ENCODE data around the gene SLC24A3.
"Not testable (repeated sequence)": the region's sequence is repeated elsewhere in the genome, so short reads cannot be mapped to it uniquely, and the experiment has no call there.

Gene SLC24A3

DNA sequence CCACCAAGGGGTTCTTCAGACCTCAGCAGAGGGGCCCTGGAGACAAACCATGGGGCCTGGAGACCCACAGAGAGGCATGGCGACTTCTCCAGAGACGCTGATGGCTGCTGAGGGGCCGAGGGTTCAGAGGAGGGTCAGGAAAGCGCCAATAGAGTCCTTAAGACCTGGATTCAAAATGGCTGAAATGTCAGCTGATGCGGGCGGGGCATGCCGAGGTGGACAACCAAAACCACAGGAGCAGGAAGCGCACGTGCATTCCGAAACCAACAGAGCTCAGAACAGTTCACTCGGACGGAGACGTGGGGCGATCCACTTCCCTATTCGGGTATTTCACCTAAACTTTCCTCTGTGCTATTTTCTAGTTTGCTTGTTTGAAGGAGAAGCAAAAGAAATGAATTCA is 445.7 kb downstream of the SLC24A3 start:
- DNase-seq: no peak

DNA sequence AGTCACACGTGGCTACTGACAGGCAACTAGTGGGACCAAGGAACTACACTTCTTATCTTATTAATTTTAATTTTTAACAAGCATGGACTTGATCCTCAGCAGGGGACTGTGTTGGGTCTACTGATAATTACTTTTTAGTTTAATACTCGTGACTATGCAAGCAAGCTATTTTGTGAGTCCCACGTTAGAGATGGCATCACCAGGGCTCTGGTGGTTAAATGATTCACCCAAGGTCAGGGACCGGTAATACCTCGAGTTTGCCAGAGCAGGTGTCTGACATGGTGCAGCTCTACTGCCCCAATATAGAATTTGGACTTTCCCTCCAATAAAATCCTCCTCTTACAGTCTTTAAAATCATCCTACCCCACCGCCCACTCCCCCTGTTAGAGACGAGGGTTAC is 447.0 kb downstream of the SLC24A3 start:
- no peak for DNase-seq

DNA sequence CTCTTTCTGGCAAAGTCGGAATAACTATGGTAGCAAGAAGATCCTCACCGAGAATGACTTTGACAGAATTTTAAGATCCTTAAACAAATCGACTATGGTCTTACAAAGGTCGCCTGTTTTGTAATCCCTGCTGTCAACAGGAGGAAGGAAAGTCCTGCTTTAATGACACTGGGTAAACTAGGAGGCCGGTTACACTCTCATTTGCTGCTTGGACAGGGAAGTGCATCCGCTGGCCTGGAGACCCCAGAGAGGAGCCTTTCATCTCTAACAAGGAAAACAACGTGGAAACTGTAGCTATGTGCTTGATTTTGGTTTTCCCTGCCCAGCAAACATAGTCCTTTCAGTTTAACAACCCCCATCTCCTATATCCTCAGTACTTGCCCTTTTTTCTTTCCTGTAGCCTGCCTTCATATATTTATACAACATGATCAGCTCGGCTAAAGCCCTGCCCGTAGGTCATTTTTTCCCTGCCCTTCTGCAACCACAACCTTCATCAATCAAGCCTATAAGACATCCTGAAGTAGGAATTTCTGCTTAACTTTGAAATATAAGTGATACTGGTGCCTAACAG is 448.5 kb downstream of the SLC24A3 start:
- DNase-seq: no peak

DNA sequence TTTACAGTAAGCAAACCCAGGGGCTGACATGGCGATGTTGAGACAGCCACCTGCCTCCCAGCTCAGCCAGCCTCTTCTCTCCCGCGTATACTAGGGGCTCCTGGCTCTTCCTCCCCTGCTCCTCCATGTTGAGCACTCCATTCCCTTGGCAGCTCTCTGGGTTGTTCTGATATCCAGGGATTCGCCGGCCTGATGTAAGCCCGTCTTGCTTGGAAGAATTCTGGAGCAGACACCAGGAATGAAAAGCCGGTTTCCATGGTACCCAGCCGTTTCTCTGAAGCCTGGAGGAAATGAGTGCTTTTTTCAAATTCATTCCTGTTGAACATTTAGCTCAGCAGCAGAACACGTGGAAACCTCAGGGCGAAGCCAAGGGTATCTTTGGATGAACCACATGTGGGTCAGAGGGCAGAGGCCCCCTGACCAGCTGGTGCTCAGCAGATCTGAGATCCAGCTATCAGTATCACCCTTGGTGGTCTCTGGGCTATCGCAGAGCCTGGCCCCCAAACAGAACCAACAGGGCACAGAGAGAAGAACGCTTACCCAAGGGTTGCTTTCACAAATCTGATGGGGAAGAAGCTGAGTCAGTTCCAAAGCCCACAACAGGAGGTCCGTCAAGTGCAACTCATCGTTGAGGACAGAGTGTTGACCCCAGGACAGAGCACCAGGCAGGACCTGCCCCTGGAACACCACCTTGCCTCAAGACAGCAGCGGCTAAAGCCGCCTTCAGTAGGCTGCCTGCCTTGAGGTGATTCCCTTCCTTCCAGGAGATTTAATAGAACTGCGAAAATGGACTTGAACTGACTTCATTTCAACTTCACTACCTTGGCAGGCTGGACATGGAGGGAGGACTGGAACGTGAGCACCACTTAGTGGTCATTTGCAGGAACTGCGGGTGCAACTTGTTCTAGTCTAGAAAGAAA is 449.5 kb downstream of the SLC24A3 start:
- peak; percentile 34 to 57 for DNase-seq

DNA sequence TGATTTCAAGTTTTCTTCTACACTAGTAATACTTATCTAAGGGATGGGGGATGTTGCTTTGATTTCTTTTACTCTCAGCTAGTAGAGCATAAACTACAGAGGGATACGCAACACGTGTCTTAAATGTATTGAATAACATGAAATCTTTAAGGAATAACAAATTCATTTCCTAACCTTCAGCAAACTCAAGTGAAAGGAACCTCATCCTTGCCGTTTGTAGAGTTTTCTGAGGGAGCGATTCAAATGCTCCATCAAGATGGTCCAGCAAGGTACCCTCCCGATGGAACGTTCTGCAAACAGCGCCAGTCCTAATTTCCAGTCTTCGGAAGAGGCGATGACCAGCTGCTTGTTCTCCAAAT is 450.2 kb downstream of the SLC24A3 start:
- DNase-seq: no peak

DNA sequence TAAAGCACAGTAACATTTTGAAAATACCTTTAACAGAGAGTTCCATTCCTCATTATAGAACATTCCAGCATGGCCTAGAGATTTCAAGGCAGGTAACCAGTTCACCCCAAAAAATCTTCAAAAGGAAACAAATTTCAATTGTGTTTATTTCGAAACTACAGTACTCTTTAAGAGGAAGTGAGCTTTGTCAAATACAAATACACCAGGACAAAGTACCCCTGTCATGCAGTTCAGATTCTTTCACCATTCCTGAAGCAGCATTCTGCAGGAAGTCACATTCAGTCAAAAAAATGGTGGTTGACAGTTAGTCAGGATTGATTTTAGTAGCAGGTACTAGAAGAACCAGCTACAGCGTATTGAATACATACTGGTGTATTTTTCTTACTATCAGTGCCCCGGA is 456.0 kb downstream of the SLC24A3 start:
- DNase-seq: no peak

DNA sequence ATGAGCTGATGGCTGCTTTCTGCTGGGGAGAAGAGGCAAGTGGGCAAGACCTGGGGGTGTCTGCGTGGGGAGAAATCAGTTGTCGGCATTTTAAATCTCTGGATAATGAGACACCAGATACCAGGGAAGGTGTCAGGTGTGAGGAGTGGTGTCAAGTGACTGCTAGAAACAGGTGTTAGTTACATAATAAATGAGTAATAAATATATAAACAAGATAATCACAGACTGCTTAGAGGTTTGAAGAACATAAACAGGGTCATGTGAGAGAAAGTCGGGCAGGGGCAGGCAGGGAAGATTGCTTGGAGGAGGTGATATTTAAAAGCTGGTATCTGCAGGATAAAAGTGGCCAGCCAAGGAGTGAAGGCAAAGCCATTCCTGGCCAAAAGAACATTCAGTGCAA is 458.4 kb downstream of the SLC24A3 start:
- no peak for DNase-seq

DNA sequence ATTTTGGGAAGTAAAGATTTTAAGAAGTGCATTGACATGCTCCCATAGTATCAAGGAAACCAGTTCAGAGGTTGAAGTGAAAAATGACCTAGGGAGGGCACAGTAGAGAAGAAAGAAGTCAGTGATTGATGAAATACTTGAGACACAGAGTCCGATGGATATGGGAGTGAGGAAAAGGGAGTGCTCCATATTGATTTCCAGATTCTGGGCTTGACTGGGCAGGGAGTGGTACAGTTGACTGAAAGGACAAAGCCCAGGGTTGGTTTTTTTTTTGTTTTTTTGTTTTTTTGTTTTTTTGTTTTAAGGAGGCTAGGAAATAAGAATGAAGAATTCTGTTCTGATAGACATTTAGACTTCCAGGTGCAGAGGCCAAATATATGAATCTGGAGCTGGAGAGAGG is 458.9 kb downstream of the SLC24A3 start:
- DNase-seq: no peak

DNA sequence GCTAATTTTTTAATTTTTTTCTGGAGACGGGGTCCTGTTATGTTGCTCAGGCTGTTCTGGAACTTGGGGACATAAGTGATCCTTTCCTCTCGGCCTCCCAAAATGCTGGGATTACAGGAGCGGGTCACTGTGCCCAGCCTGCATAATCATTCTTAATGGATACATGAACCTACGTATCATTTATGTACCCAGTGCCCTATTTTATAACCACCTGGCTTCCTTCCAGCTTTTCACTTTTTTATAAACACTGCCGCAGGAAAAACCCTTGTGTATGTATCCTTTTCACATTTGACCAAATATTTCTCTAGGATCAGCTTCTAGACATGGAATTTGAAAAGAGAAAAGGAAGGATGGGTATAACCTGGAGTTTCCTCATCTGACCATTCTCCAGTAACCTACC is 460.1 kb downstream of the SLC24A3 start:
- no peak for DNase-seq

DNA sequence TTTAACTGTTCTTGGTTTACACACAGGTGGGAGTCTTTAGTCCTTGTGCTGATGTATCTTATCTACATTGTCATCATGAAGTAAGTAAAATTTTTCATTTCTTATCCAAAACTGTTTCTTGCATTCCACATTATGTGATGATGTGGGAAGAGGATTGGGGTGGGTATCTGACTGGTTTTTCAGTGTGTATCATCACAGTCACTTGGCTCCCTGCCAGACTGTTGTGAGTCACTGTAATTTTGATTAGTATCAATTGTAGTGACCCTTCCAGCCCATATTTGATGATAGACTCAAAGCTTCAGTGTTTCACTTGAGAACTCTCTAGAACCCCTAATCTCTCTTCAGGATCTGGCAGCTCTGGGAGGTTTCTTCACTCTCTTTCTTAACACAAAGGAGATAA is 461.1 kb downstream of the SLC24A3 start:
- DNase-seq: no peak

DNA sequence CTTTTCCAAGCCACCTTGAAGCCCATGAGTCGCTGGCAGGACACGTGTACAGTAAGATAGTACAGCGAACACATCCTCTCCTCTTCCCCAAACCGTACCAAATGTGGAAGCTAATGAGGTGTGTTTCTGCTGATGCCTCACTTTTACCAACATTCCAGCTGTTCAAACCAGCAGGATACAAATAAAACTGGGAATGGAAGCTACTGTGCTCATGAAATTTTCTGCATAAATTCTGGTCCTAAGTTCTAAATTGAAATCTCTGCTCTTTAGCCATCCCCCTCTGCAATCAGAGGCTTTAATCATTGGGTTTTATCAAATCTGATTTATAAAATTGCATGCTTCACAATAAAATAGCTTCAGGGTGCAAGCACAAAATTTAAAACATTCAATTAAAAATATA is 463.8 kb downstream of the SLC24A3 start:
- no peak for DNase-seq

DNA sequence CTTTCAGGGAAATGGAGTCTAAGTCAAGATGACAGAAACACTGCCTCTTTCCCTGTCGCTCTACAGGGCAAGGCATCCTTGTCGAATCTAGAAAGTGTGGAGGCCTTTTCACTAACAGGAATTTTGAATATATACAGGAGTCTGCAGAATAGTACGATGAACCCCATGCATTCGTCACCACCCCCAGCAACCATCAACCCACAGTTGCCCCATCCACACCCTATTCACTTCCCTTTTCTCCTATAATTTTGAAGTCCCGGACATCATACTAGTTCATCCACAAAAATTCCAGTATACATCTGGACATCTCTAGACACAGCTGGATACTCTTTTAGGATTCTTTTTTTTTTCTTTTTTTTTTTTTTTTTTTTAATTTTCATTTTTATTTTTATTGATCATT is 464.9 kb downstream of the SLC24A3 start:
- DNase-seq: no peak

DNA sequence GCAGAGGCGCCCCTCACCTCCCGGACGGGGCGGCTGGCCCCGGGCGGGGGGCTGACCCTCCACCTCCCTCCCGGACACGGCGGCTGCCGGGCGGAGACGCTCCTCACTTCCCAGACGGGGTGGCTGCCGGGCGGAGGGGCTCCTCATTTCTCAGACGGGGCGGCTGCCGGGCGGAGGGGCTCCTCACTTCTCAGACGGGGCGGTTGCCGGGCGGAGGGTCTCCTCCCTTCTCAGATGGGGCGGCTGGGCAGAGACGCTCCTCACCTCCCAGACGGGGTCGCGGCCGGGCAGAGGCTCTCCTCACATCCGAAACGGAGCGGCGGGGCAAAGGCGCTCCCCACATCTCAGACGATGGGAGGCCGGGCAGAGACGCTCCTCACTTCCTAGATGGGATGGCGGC is 466.1 kb downstream of the SLC24A3 start:
- not testable (repeated sequence) for DNase-seq

DNA sequence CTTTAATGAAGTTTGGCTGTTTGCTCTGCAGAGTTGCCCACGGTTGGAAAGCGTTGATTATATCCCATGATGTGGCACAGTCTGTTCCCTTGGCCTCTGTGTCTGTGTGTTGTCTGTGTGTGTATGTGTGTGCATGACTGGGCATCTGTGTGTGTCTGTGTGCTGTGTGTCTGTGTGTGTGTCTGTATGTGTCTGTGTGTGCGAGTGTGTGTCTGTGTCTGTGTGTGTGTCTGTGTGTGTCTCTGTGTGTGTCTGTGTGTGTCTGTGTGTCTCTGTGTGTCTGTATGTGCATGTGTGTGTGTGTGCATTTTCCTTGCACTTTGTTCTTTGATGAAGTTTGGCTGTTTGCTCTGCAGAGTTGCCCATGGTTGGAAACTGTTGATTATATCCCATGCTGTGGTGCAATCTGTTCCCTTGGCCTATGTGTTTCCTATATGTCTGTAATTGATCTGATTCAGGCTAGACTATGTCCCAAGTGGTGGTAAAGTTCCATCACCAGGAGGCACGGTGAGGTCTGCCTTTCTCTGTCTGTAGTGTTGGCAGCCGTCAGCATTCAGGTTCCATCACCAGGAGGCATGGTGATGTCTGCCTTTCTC is 467.6 kb downstream of the SLC24A3 start:
- DNase-seq: no peak

DNA sequence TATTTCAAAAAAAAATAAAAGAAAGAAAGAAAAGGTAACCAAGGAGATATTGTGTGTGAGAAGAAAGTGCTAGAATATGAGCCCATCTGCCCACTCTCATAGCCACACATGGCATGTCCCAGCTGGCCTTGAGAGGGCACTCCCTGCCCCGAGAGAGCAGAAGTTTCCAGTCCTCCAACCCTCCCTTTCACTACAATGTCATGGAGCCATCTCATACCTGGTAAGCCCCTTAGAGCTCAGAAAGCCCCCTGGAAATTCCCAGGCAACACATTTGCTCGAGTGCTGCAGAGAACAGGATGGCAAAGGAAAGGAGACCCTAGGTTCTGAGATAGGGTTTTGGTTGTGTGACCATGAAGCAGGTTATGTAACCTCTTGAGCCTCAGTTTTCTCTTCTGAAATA is 469.8 kb downstream of the SLC24A3 start:
- no peak for DNase-seq

DNA sequence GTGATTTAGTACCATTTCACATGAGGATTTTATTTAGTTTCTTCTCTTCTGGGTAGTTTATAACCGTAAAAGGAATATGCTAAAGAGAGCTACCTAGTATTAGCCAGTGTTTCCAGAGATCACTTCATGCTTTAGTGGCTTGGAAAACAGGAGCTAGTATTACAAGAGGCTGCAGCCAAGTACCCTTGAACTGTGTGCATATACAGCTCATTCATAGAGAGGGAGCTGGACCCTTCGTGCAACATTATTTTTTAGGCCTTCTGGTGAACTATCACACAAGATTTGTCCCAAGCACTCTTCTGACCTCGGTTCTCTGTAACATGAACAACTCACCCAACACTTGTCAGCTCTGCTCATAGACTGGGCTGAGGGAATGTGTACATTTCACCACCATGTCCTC is 470.7 kb downstream of the SLC24A3 start:
- DNase-seq: no peak

DNA sequence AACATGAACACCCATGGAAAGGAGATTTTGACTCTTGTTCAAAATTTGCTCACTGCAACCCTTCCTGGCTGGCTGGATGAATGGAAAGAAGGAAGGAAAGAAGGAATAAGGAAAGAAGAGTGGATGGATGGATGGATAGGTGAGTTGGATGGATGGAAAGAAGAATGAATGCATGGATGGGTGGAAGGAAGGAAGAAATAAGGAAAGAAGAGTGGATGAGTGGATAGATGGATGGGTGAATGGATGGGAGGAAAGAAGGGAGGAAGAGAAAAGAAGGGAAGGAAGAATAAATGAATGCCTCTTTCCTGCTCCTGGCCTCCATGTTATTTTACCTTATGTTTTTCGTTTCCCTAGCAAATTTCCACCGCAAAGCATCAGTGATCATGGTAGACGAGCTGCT is 471.4 kb downstream of the SLC24A3 start:
- DNase-seq: no peak

DNA sequence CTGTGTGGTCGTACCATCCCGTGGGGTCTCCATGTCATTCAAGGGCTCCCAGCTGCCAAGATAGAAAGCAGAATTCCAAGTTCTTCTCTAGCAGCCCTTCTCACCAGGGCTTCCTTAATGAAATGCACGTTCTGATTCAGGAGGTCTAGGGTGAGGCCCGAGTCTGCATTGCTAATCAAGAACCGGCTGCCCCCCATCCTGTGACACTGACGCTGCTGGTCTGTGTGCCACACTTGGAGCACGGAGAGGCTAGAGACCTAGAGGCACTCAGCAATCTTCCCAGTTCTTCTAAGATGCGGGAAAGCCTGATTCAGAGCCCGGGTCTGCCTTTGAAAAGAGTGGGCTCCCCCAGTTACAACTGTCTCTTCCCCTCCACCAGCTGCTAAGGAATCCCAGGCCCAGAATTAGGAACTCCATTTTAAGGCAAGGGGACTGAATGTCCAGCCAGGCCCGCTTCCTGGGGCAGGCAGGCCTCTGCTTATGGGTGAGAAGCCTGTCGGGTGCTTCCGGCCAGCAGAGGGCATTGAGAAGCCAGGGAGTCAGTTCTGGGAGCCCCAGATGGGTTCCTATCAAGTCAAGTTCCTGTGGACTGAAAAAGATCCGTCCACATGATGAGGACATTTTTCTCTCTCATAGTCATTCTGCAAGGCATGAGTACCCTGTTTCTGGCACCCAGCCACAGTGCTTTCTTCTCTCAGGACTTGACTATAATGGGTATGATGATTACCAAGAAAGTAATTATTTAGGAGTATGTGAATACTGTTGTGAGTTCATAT is 475.8 kb downstream of the SLC24A3 start:
- no peak for DNase-seq

DNA sequence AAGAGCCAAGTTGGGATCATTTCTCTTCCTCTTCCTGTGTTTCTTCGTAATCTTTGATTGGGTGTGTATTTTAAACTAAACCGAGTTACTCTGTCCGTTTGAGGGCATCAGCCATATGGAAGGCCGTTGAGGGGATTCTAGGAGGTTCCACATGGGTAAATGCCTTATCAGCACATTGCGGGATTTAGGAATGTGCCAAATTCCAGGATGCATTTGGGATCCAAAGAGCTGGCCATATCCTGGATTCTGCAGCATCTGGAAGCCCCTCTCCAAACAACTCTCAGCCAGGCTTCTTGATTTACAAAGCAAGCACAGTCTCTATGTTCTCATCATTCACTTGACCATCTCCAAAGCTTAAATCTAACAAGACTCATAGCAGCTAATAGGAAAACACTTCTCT is 478.0 kb downstream of the SLC24A3 start:
- no peak for DNase-seq

DNA sequence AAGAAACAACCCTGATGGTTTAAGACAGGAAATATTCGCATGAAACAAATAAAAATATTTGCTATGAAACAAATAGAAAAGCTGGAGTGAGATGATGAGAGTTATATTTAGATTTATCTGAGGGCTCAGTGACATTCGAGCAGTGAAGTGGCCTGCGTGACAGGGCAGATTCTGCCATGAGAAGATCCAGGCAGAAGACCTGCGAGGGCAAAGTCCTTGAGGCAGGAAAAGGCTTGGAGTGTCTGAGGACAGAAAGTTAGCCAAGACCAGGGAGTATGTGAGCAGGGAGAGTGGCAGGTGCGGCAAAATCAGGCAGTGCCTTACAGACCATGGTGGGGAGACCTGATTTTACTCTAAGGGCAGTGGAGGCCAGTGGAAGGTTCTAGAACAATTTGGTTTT is 478.7 kb downstream of the SLC24A3 start:
- DNase-seq: no peak

DNA sequence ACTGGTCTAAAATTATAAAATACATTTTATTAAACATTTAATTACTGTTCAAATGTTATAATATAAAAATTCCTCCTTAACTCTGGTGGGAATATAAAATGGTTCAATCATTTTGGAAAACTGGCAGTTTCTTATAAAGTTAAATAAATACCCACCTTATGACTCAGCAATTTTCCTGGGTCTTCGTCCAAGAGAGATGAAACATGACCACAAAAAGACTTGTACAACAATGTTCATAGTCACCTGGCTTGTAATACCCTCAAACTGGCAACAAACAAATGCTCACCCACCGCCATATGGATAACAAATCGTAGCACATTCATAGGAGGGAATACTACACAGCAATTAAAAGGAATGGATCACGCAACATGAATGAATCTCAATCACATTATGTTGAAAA is 479.7 kb downstream of the SLC24A3 start:
- no peak for DNase-seq

DNA sequence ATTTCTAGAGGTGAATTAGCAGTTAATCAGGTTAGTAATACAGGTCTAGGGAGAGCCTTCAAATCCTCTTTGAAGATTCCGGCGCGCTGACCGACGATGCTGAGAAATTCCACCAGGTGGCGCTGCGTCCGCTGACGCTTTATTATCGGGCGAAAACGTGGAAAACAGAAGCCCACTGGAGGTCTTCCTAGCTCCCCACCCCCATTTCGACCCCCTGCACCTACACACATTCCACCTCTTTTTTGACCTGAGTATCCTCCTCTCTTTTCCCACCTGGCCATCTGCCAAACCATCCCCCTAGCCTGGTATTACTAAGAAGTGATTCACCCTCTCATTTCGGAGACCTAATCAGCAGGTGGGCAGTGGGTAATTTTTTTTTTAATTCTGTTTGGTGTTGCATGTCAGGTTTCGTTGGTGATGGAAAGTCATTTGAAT is 480.3 kb downstream of the SLC24A3 start:
- DNase-seq: peak; percentile 62 to 66

DNA sequence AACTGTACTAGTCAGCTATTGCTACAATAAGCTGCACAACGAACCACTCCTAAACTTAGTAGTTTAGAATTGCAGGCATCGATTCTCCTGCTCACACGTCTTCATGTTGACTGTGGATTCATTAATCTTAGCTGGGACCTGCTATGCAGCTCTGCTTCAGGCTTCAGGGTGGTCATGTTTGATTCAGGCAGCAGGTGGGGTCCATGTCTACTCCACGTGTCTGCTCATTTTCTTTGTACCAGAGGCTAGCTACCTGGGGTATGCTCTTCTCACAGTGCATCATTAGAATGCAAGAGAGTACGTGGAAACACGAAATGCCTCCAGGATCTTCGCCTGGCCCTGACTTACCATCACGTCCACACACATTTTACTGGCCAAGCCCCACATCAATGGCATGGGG is 481.1 kb downstream of the SLC24A3 start:
- DNase-seq: no peak

DNA sequence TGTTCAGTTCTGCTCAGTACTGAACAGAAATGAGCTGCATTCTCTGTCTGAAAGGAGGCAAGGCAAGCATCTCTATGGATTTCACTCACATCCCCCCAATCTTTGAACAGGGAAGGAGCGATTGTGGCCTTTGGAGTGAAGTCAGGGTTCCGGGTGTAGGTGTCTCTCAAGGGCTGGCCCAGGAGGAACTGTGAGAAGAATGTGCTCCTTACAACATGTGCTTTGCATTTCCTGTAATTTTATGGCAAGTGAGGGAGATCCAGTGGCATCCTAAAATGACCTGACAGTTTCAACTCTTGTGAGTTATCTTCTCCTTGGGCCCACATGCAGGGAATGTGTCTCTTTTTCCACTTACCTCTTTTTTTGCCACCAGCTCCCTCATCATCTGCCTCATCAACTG is 482.6 kb downstream of the SLC24A3 start:
- DNase-seq: no peak
